Small intestine (tissue), 7 donors: ENCODE results near the gene LRTM2. TPM values are rescaled to one million over a fixed set of nuclear protein-coding genes. Genes with fewer than 3 reads are reported as not detected.
A peak's percentile ranks its signal among the peaks of the same experiment; 100 is the strongest.

ENCODE experiments used
- DNase-seq, 2 donors: peaks; one replicate each; pipeline versions ENCODE4 v3.0.0 to v3.0.0-alpha.2; 2013
- FAIRE-seq: peaks from 2 replicates; lab custom pipeline; 2012; peaks lifted over from hg19 to GRCh38; lab: Jason Lieb, UNC
- H3K27ac ChIP-seq, 3 donors: one replicate each; pipeline ENCODE4 v1.5.1; 2013; ENCODE audit warnings: low read length in 2 of 3, mild to moderate bottlenecking in 2 of 3, control low read depth in 1 of 3, inconsistent platforms in 1 of 3, low read depth in 1 of 3, moderate library complexity in 1 of 3
- H3K27me3 ChIP-seq, 3 donors: one replicate each; pipeline ENCODE4 v1.6.1; 2013; ENCODE audit warnings: low read length in 3 of 3, inconsistent platforms in 1 of 3; ENCODE audit not compliant: control insufficient read depth in 3 of 3, insufficient read depth in 3 of 3
- H3K36me3 ChIP-seq, 3 donors: one replicate each; pipeline ENCODE4 v1.6.1; 2013; ENCODE audit warnings: low read length in 3 of 3, inconsistent platforms in 1 of 3, low read depth in 1 of 3, mild to moderate bottlenecking in 1 of 3, moderate library complexity in 1 of 3; ENCODE audit not compliant: control insufficient read depth in 3 of 3, insufficient read depth in 2 of 3
- H3K4me1 ChIP-seq, 3 donors: one replicate each; pipeline ENCODE4 v1.6.1; 2013; ENCODE audit warnings: low read length in 2 of 3, inconsistent platforms in 1 of 3, low read depth in 1 of 3, mild to moderate bottlenecking in 1 of 3, moderate library complexity in 1 of 3; ENCODE audit not compliant: control insufficient read depth in 3 of 3, insufficient read depth in 2 of 3
- H3K4me3 ChIP-seq, 3 donors: one replicate each; pipeline ENCODE4 v1.5.1; 2013; ENCODE audit warnings: low read length in 3 of 3, control low read depth in 1 of 3, inconsistent platforms in 1 of 3, low read depth in 1 of 3, mild to moderate bottlenecking in 1 of 3, moderate library complexity in 1 of 3
- H3K9me3 ChIP-seq, 2 donors: one replicate each; pipeline ENCODE4 v1.6.1; 2013; ENCODE audit warnings: low read depth in 1 of 2, low read length in 1 of 2; ENCODE audit not compliant: control insufficient read depth in 2 of 2, insufficient read depth in 1 of 2
- WGBS, 3 donors: extraction: QIAGEN DNeasy Blood & Tissue Kit; methylation state at CpG; one replicate each; pipeline ENCODE4 v1.1.7; 2013; 5-methylcytosine and 5-hydroxymethylcytosine counted together
- polyA plus RNA-seq, 4 donors: library from polyadenylated mRNA; stranded (reverse) in 3 of 4; unstranded in 1 of 4; fragments of 200-250 nt in 3 of 4; fragments of 120-200 nt in 1 of 4; gene quantifications; one replicate each; pipeline versions ENCODE4 v1.2.1 to v1.2.3, GENCODE V29; 2013
- donor health status: healthy with polysubstance abuse.
- donor health status: control.
- donor health status: control.
- donor health status: Bipolar disorder and iron deficiency.
- donor health status: healthy.

Gene LRTM2
- polyA plus RNA-seq, 4 donors: 0.03 TPM; not detected in 2

- H3K4me1 ChIP-seq: no peaks in the 10 kb centered on the region
- H3K36me3 ChIP-seq: no peaks in the 10 kb centered on the region
- no peak for FAIRE-seq
- no peak for DNase-seq
- no peak overlapping the region for H3K27ac ChIP-seq
- WGBS, 3 donors: 90 to 92% (median 91%) methylated on average over 5 of the region's 5 CpGs
- H3K9me3 ChIP-seq: peaks cover 0 to 3% of the 10 kb centered on the region in 2 donors
- H3K4me3 ChIP-seq: no peak overlapping the region
- no peaks in the 10 kb centered on the region for H3K27me3 ChIP-seq
Observed at GRCh38 chr12:1885082-1885596, 64.8 kb downstream of the LRTM2 start.

- FAIRE-seq (no peak), DNase-seq (peak; percentile 9 to 34)
- 41 to 69% (median 57%) methylated on average over 13 of the region's 13 CpGs for WGBS, 3 donors
- H3K36me3 ChIP-seq: no peaks in the 10 kb centered on the region
- peaks cover 0 to 8% of the 10 kb centered on the region in 2 donors for H3K9me3 ChIP-seq
- H3K4me3 ChIP-seq: no peak overlapping the region
- H3K27ac ChIP-seq: no peak overlapping the region
- no peaks in the 10 kb centered on the region for H3K27me3 ChIP-seq
- H3K4me1 ChIP-seq: no peaks in the 10 kb centered on the region
Observed at GRCh38 chr12:1885599-1886245, 65.4 kb downstream of the LRTM2 start.

Other genes with a start within 250 kb of the LRTM2 start
- gene FBXL14, start 226.0 kb upstream of the LRTM2 start, polyA plus RNA-seq: 10 to 100 TPM in 2 of 4 donors, 1 to 10 TPM in 2; 3.5 to 15.7 (median 8.9) TPM
- 1 to 10 TPM in 3 of 4 donors, under 1 TPM in 1; 0.67 to 4.9 (median 2.3) TPM for gene WNT5B, start 191.3 kb upstream of the LRTM2 start, polyA plus RNA-seq
- gene ADIPOR2, start 129.5 kb upstream of the LRTM2 start, polyA plus RNA-seq: 10 to 100 TPM; 35.6 to 57.3 (median 48.9) TPM
- gene CACNA2D4, start 98.1 kb downstream of the LRTM2 start, polyA plus RNA-seq: 10 to 100 TPM in 2 of 4 donors, 1 to 10 TPM in 2; 5.5 to 10.8 (median 9.1) TPM
- gene DCP1B, start 183.9 kb downstream of the LRTM2 start, polyA plus RNA-seq: 10 to 100 TPM in 1 of 4 donors, 1 to 10 TPM in 3; 4.5 to 18.2 (median 7.9) TPM
- gene CACNA1C, start 232.4 kb downstream of the LRTM2 start, polyA plus RNA-seq: 1 to 10 TPM in 3 of 4 donors, under 1 TPM in 1; 0.67 to 2.5 (median 2.0) TPM